SK-N-MC (cell line): ENCODE data around the gene SELENOW.

Source experiments
- EZH2 ChIP-seq: fragments of 200-600 bp; sonication (generic); IDR thresholded peaks from one replicate; pipeline ENCODE4 v1.6.1; 2017; ENCODE audit warnings: antibody characterized with exemption
- FOXP2 ChIP-seq: optimal IDR thresholded peaks from 2 replicates; pipeline ENCODE3; 2011; ENCODE audit warnings: mild to moderate bottlenecking, moderate library complexity; ENCODE audit not compliant: insufficient read depth; ENCODE audit errors: extremely low read length, control extremely low read depth
- POLR2AphosphoS5 ChIP-seq: IDR thresholded peaks from 2 replicates; pipeline ENCODE4 v1.6.1; 2012; ENCODE audit warnings: mild to moderate bottlenecking, low read depth, low read length, borderline replicate concordance

GRCh38 chr19:47801270-47801669 lies 22.8 kb downstream of the SELENOW start:
- no peak for TF ChIP-seq EZH2
- TF ChIP-seq POLR2AphosphoS5, result no peak
- TF ChIP-seq FOXP2, result no peak
